Measurements from ENCODE around the gene ACVR1.
"Not testable (repeated sequence)": the region's sequence is repeated elsewhere in the genome, so short reads cannot be mapped to it uniquely, and the experiment has no call there.

Gene ACVR1

GRCh38 chr2:157725846-157726245 is 150.3 kb downstream of the ACVR1 start:
- DNase-seq, result no peak

GRCh38 chr2:157722580-157723234 is 153.4 kb downstream of the ACVR1 start:
- no peak for DNase-seq

DNA sequence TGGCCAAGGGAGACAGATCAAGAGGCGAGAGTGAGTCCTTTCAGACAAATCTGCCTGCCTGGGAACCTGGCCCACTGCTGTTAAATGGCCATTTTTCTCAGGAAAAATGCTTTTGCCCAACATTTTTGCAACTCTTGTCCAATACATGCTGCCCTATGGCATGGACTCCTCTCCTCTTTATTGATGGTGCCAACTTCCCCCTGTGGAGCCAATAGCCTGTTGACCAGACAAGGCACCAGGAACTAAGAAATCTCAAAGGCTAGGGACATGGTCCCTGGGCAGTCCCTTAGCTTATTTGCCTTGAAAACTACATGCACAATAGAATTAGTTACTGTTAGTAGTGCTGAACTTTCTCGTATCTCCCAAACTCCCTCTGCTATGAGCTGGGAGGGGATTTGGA is 155.6 kb downstream of the ACVR1 start:
- DNase-seq, result no peak

- not testable (repeated sequence) for DNase-seq
These were observed 171.5 kb downstream of the ACVR1 start for GRCh38 chr2:157704653-157705052.

- DNase-seq, result not testable (repeated sequence)
These were observed 172.0 kb downstream of the ACVR1 start for GRCh38 chr2:157704148-157704547.

- DNase-seq, result no peak
These were observed 176.3 kb downstream of the ACVR1 start for GRCh38 chr2:157699806-157700205.

DNA sequence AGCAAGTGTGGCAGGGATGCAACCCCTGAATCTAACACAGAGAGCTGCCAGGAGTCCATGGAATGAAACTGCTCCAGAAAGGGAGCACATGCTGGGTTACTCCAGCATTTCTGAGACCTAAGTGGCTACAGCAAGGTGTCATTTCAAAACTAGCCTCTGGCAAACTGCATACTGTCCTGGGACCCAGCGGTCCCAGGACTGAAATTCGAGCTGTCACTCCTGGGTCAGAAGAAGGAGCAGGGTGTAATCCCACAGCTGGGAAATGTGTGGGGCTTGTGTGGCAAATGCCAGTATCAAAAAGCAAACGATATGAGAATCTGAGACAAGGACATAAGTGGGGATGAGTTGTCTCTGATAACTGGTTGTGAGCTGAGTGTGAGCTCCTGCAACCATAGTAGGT is 177.1 kb downstream of the ACVR1 start:
- no peak for DNase-seq

DNA sequence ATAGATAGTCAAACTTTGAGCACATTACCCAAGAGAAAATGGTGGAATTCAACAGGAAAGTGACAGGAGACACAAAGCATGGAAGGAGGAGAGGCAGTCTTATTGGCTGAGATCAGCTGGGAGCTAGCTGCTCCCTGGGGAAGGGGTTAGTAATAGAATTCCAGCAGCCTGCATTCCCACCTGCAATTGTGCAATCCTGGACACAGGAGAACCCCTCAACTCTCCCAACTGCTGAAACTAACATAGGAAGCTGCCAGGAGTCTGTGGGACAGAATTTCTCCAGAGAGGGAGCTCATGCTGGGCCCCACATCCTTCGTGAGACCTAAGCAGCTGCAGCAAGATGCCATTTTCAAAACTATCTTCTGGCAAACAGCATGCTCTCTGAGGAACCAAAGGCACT is 177.7 kb downstream of the ACVR1 start:
- DNase-seq, result no peak

DNA sequence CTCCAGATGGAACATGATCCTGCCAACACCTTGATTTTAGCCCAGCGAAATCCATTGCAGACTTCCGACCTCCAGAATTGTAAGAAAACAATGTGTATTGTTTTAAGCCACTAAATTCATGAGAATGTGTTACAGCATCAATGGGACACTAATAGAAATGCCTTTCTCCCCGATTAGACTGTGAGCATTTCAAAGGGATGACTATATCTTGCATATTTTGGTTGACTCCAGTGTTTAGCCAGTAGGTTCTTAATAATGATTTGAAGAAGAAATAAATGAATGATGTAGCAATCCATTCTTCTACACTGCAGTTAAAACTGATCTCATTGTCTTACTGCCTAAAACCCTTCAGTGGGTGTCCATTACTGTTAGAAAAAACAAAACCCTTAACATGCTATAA is 180.1 kb downstream of the ACVR1 start:
- DNase-seq, result no peak

- DNase-seq, result no peak
These were observed 183.4 kb downstream of the ACVR1 start for GRCh38 chr2:157692768-157693167.

GRCh38 chr2:157691695-157692094 is 184.4 kb downstream of the ACVR1 start:
- no peak for DNase-seq

DNA sequence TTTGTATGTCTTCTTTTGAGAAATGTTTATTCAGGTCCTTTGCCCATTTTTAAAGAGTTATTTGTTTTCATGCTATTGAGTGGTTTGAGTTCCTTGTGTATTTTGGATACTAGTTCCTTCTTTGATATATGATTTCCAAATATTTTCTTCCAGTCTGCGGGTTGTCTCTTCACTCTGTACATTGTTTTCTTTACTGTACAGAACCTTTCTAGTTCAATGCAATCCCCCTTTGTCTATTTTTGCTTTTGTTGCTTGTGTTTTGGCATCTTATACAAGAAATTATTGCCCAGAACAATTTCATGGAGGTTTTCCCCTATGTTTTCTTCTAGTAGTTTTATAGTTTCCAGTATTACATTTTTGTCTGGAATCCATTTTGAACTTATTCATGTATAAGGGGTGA is 185.0 kb downstream of the ACVR1 start:
- DNase-seq, result no peak

Measured in hypothalamus (tissue), 51 donors.